Coronary artery (tissue), 2 donors: Measurements from ENCODE around the gene NAPEPLD.

Experiments used
- DNase-seq: peaks from one replicate; pipeline ENCODE4 v3.0.0-alpha.2; 2017; ENCODE audit warnings: low spot score
- H3K27ac ChIP-seq, 2 donors: fragments of 200-600 bp; sonication (generic); one replicate each; pipeline ENCODE4 v1.5.1; 2016 to 2019
- H3K4me3 ChIP-seq: fragments of 200-600 bp; sonication (generic); 2 replicates; pipeline ENCODE4 v1.5.1; 2016; ENCODE audit warnings: mild to moderate bottlenecking, moderate library complexity
- CTCF ChIP-seq: fragments of 200-600 bp; sonication (generic); IDR thresholded peaks from one replicate; pipeline ENCODE4 v1.5.1; 2019; ENCODE audit warnings: antibody characterized with exemption

The NAPEPLD gene

GRCh38 chr7:103076764-103077163, 72.1 kb downstream of the NAPEPLD start:
- DNase-seq = no peak
- H3K4me3 ChIP-seq = no peak overlapping the region
- H3K27ac ChIP-seq = no peak overlapping the region
- no peak for TF ChIP-seq CTCF

- peak; percentile 84 for DNase-seq
- Histone ChIP-seq H3K27ac (peak overlapping the region; percentile 84 to 97), H3K4me3 (peak overlapping the region; percentile 97)
- no peak for TF ChIP-seq CTCF
These were observed 73.5 kb downstream of the NAPEPLD start for GRCh38 chr7:103075337-103075918.

- DNase-seq = peak; percentile 96
- Histone ChIP-seq H3K4me3 (peak within 1 kb of the TSS; percentile 97), H3K27ac (peak within 1 kb of the TSS; percentile 84 to 97)
- no peak for TF ChIP-seq CTCF
These were observed 74.2 kb downstream of the NAPEPLD start, which contains the start of the genes ARMC10 and FBXL13 for GRCh38 chr7:103074519-103075336. ARMC10 (plus strand) TSS chr7:103075140; CDS start chr7:103075273, 133 bp downstream. FBXL13 (minus strand) TSS chr7:103074796.

GRCh38 chr7:103073989-103074518, 74.8 kb downstream of the NAPEPLD start:
- no peak for TF ChIP-seq CTCF
- peak overlapping the region; percentile 97 for H3K4me3 ChIP-seq
- DNase-seq = no peak
- peak overlapping the region; percentile 84 to 97 for H3K27ac ChIP-seq

DNA sequence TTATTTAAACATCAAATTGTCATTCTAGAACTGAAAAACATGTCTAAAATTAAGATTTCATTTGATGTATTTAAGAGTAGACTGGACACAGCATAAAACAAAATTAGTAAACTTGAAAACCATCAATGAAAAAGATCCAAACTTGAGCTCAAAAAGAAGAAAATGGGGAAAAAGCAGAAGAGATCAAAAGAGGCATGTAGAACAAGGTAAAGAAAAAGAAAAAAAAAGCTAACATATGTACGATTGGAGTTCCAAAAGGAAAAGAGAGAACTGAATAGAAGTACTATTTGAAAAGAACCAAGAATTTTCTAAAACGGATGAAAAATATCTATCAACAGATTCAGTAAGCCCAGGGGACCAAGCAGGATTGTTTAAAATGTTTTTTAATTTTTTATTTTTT, 77.9 kb downstream of the NAPEPLD start:
- Histone ChIP-seq H3K27ac (no peak overlapping the region), H3K4me3 (no peak overlapping the region)
- no peak for DNase-seq
- no peak for TF ChIP-seq CTCF

- TF ChIP-seq CTCF = no peak
- H3K27ac ChIP-seq = no peak overlapping the region
These were observed 80.2 kb downstream of the NAPEPLD start for GRCh38 chr7:103068414-103069403.

More at GRCh38 chr7:103068414-103069403, 80.2 kb downstream of the NAPEPLD start:
- no peak for DNase-seq
- H3K4me3 ChIP-seq = no peak overlapping the region
